HCT116 (cell line): ENCODE data around the gene ZNF135. TPM values are rescaled to one million over a fixed set of nuclear protein-coding genes. Genes with fewer than 3 reads are reported as not detected.

Experiments used
- ATAC-seq: fragments of 200-7000 bp; cut with Tn5 transposase; 2 replicates; pipeline ENCODE4 v1.9.1; 2020; ENCODE audit warnings: mild to moderate bottlenecking, moderate library complexity
- BruUV-seq: library from RNA; stranded (reverse); fragments of 400-500 nt; replicated peaks from 2 replicates; lab custom pipeline; 2021; lab: Mats Ljungman, UMichigan
- CTCF ChIA-PET: fragments of 300-600 bp; sonication (Branson Sonifier 250); formaldehyde crosslinking; loops from one replicate; lab custom pipeline; 2021; ENCODE audit warnings: antibody characterized with exemption; lab: Charles Lee
- POLR2A ChIA-PET: fragments of 300-600, 350-600 bp; sonication (Branson Sonifier 250); formaldehyde crosslinking; loops from one replicate; lab custom pipeline; 2021; ENCODE audit warnings: antibody characterized with exemption; lab: Charles Lee
- RAD21 ChIA-PET, 2 experiments: fragments of 300-600 bp; sonication (Branson Sonifier 250); formaldehyde crosslinking; loops; one replicate each; lab custom pipeline; 2023; ENCODE audit warnings: low total read pairs in 2 of 2; ENCODE audit not compliant: uncharacterized antibody in 2 of 2, unreplicated experiment in 2 of 2, low non-redundant PET in 1 of 2; lab: Charles Lee
- DNase-seq: peaks from one replicate; pipeline ENCODE4 v3.0.0-alpha.2; 2010; ENCODE audit warnings: low read depth, low spot score
- H2AFZ ChIP-seq: fragments of 200-600 bp; shearing (Covaris generic), sonication (generic); 2 replicates; pipeline ENCODE4 v1.6.1; 2017; ENCODE audit warnings: low read depth, mixed run types, mixed read lengths, antibody characterized with exemption, low read length; ENCODE audit not compliant: poor library complexity, severe bottlenecking
- H3K27ac ChIP-seq: 2 replicates; pipeline ENCODE4 v1.5.1; 2012; ENCODE audit warnings: low read depth, low read length
- H3K27me3 ChIP-seq: fragments of 200-600 bp; sonication (generic); 2 replicates; pipeline ENCODE4 v1.6.1; 2016; ENCODE audit warnings: mixed run types, low read length, mixed read lengths; ENCODE audit not compliant: insufficient read depth
- H3K36me3 ChIP-seq, 2 experiments: fragments of 200-500 bp in 1 of 2; fragments of 200-600 bp in 1 of 2; sonication (Bioruptor generic) in 1 of 2; sonication (generic) in 1 of 2; 2 replicates each; pipeline versions ENCODE4 v1.5.1 to v1.6.1; 2014 to 2016; ENCODE audit warnings: low read length in 2 of 2, inconsistent platforms in 1 of 2, mixed read lengths in 1 of 2, mixed run types in 1 of 2; ENCODE audit not compliant: insufficient read depth in 2 of 2, control insufficient read depth in 1 of 2
- H3K4me1 ChIP-seq, 2 experiments: fragments of 200-600 bp in 1 of 2; sonication (generic) in 1 of 2; 2 replicates each; pipeline versions ENCODE4 v1.5.1 to v1.6.1; 2012 to 2017; ENCODE audit warnings: low read length in 2 of 2, inconsistent platforms in 1 of 2, mild to moderate bottlenecking in 1 of 2, mixed read lengths in 1 of 2, mixed run types in 1 of 2, moderate library complexity in 1 of 2; ENCODE audit not compliant: insufficient read depth in 2 of 2, control insufficient read depth in 1 of 2
- H3K4me2 ChIP-seq: fragments of 200-600 bp; sonication (generic); 2 replicates; pipeline ENCODE4 v1.6.1; 2017; ENCODE audit warnings: mixed run types, low read length, mixed read lengths
- H3K4me3 ChIP-seq, 2 experiments: fragments of 200-600 bp in 1 of 2; sonication (generic) in 1 of 2; replicated peaks in 1 of 2; 2 replicates each; pipeline ENCODE4 v1.5.1; 2011 to 2016; ENCODE audit warnings: low read length in 2 of 2, control low read depth in 1 of 2, low read depth in 1 of 2, mild to moderate bottlenecking in 1 of 2, mixed read lengths in 1 of 2, mixed run types in 1 of 2
- H3K79me2 ChIP-seq: fragments of 200-600 bp; sonication (generic); 2 replicates; pipeline ENCODE4 v1.6.1; 2017; ENCODE audit warnings: mild to moderate bottlenecking, mixed run types, low read length, moderate library complexity, mixed read lengths; ENCODE audit not compliant: insufficient read depth
- H3K9ac ChIP-seq: fragments of 200-600 bp; sonication (generic); 2 replicates; pipeline ENCODE4 v1.6.1; 2016; ENCODE audit warnings: low read length, mixed read lengths
- H3K9me2 ChIP-seq: fragments of 200-600 bp; sonication (generic), shearing (Covaris generic); 2 replicates; pipeline ENCODE4 v1.6.1; 2017; ENCODE audit warnings: mixed run types, mild to moderate bottlenecking, moderate library complexity; ENCODE audit not compliant: insufficient read depth
- H3K9me3 ChIP-seq, 2 experiments: fragments of 200-500 bp in 1 of 2; fragments of 200-600 bp in 1 of 2; sonication (Bioruptor generic) in 1 of 2; sonication (generic) in 1 of 2; 2 replicates each; pipeline ENCODE4 v1.6.1; 2014 to 2017; ENCODE audit warnings: low read length in 2 of 2, mixed read lengths in 2 of 2, inconsistent platforms in 1 of 2, low read depth in 1 of 2, mild to moderate bottlenecking in 1 of 2, mixed run types in 1 of 2, moderate library complexity in 1 of 2; ENCODE audit not compliant: control insufficient read depth in 1 of 2, insufficient read depth in 1 of 2
- H4K20me1 ChIP-seq: fragments of 200-600 bp; sonication (generic), shearing (Covaris generic); 2 replicates; pipeline ENCODE4 v1.6.1; 2017; ENCODE audit warnings: mixed run types, mild to moderate bottlenecking, moderate library complexity; ENCODE audit not compliant: insufficient read depth
- ATF3 ChIP-seq: IDR thresholded peaks from 2 replicates; pipeline ENCODE4 v1.6.1; 2012
- CEBPB ChIP-seq: IDR thresholded peaks from 2 replicates; pipeline ENCODE4 v1.6.1; 2012; ENCODE audit warnings: low read depth
- CTCF ChIP-seq, 3 experiments: fragments of 200-600 bp in 1 of 3; sonication (generic) in 1 of 3; IDR thresholded peaks in 2 of 3; conservative IDR thresholded peaks in 1 of 3; 2 replicates each; pipeline ENCODE4 v1.5.1; 2012 to 2017; ENCODE audit warnings: low read depth in 2 of 3, low read length in 2 of 3, antibody characterized with exemption in 1 of 3, borderline replicate concordance in 1 of 3, control low read depth in 1 of 3, mild to moderate bottlenecking in 1 of 3, mixed read lengths in 1 of 3, mixed run types in 1 of 3, moderate library complexity in 1 of 3; ENCODE audit not compliant: insufficient read depth in 1 of 3
- ELF1 ChIP-seq: IDR thresholded peaks from 2 replicates; pipeline ENCODE4 v1.6.1; 2012; ENCODE audit warnings: low read depth, borderline replicate concordance
- EZH2 ChIP-seq: fragments of 200-600 bp; sonication (generic); IDR thresholded peaks from 2 replicates; pipeline ENCODE4 v1.6.1; 2017; ENCODE audit warnings: antibody characterized with exemption, mixed run types
- FOSL1 ChIP-seq: IDR thresholded peaks from 2 replicates; pipeline ENCODE4 v1.6.1; 2012; ENCODE audit warnings: low read depth
- JUND ChIP-seq: IDR thresholded peaks from 2 replicates; pipeline ENCODE4 v1.6.1; 2012
- MAX ChIP-seq: IDR thresholded peaks from 2 replicates; pipeline ENCODE4 v1.6.1; 2012
- RAD21 ChIP-seq: IDR thresholded peaks from 2 replicates; pipeline ENCODE4 v1.6.1; 2012; ENCODE audit warnings: low read depth, mild to moderate bottlenecking
- SIN3A ChIP-seq: IDR thresholded peaks from 2 replicates; pipeline ENCODE4 v1.6.1; 2012; ENCODE audit warnings: low read depth
- SP1 ChIP-seq: IDR thresholded peaks from 2 replicates; pipeline ENCODE4 v1.6.1; 2012; ENCODE audit warnings: low read depth
- SRF ChIP-seq: IDR thresholded peaks from 2 replicates; pipeline ENCODE4 v1.6.1; 2012; ENCODE audit warnings: low read depth
- YY1 ChIP-seq: IDR thresholded peaks from 2 replicates; pipeline ENCODE4 v1.6.1; 2011; ENCODE audit warnings: low read length, low read depth, moderate library complexity, mild to moderate bottlenecking; ENCODE audit not compliant: insufficient replicate concordance; ENCODE audit errors: extremely low read depth
- ZBTB33 ChIP-seq: IDR thresholded peaks from 2 replicates; pipeline ENCODE4 v1.6.1; 2011; ENCODE audit warnings: mild to moderate bottlenecking, low read length, moderate library complexity; ENCODE audit not compliant: insufficient replicate concordance; ENCODE audit errors: extremely low read depth
- ZFX ChIP-seq: fragments of 450-650 bp; IDR thresholded peaks from 2 replicates; pipeline ENCODE4 v1.6.1; 2017
- ZNF274 ChIP-seq: fragments of 200-500 bp; sonication (Bioruptor generic); IDR thresholded peaks from 2 replicates; pipeline ENCODE4 v1.6.1; 2014; ENCODE audit warnings: mild to moderate bottlenecking, low read depth, low read length, inconsistent platforms
- intact Hi-C: fragments of 100-400 bp; cut with micrococcal nuclease; formaldehyde crosslinking; loops from 2 replicates; pipeline ENCODE4 v1.10.0; 2022
- total RNA-seq: library from RNA; stranded (reverse); gene quantifications from one replicate; pipeline ENCODE4 v1.2.1, GENCODE V29; 2021; ENCODE audit not compliant: unreplicated experiment

Gene ZNF135
- total RNA-seq, 1 experiment from 2014 or later: not detected

- ChIA-PET CTCF (no interaction called here), RAD21 (no interaction called here), POLR2A (no interaction called here)
- DNase-seq: no peak
- ATAC-seq: no peak
- H3K9me2 ChIP-seq: no peaks in the 10 kb centered on the region
- no peaks in the 10 kb centered on the region for H4K20me1 ChIP-seq
- no peaks in the 10 kb centered on the region for H3K27me3 ChIP-seq
- BruUV-seq: no TSS peak
- H3K4me3 ChIP-seq: no peak overlapping the region
- peaks cover 0 to 10% of the 10 kb centered on the region in 2 experiments; a peak in 2 of 4 replicates for H3K9me3 ChIP-seq
- TF ChIP-seq FOSL1 (no peak), ZBTB33 (no peak), CEBPB (no peak), ZNF274 (no peak), EZH2 (no peak), MAX (no peak), ELF1 (no peak), ZFX (no peak), ATF3 (no peak)
- H3K4me1 ChIP-seq: no peaks in the 10 kb centered on the region
- no peaks in the 10 kb centered on the region for H3K36me3 ChIP-seq
- H3K4me2 ChIP-seq: no peak overlapping the region
- no peak overlapping the region for H3K27ac ChIP-seq
- H3K9ac ChIP-seq: no peak overlapping the region
- intact Hi-C loops: no loop called here
- H3K79me2 ChIP-seq: no peaks in the 10 kb centered on the region
- H2AFZ ChIP-seq: no peak overlapping the region
These were observed 24.6 kb upstream of the ZNF135 start for GRCh38 chr19:58034477-58034793.

GRCh38 chr19:58035863-58036262 is 23.2 kb upstream of the ZNF135 start:
- DNase-seq (no peak), ATAC-seq (no peak)
- no peak overlapping the region for H2AFZ ChIP-seq
- H3K4me1 ChIP-seq: no peaks in the 10 kb centered on the region
- H3K9me3 ChIP-seq: peaks cover 0 to 10% of the 10 kb centered on the region in 2 experiments; a peak in 2 of 4 replicates
- ChIA-PET CTCF (no interaction called here), POLR2A (no interaction called here), RAD21 (no interaction called here)
- no peaks in the 10 kb centered on the region for H3K27me3 ChIP-seq
- H3K27ac ChIP-seq: no peak overlapping the region
- H3K79me2 ChIP-seq: no peaks in the 10 kb centered on the region
- H3K9ac ChIP-seq: no peak overlapping the region
- no peak overlapping the region for H3K4me2 ChIP-seq
- H3K36me3 ChIP-seq: no peaks in the 10 kb centered on the region
- no TSS peak for BruUV-seq
- intact Hi-C loops: no loop called here
- no peaks in the 10 kb centered on the region for H3K9me2 ChIP-seq
- H3K4me3 ChIP-seq: no peak overlapping the region
- H4K20me1 ChIP-seq: no peaks in the 10 kb centered on the region
- no peak for TF ChIP-seq CEBPB
- no peak for TF ChIP-seq CTCF (IDR thresholded peaks at IDR 0.05 in 2 of 3, conservative IDR thresholded peaks at IDR 0.05 in 1 of 3; ENCODE audit: borderline replicate concordance in 1 of 3, insufficient read depth in 1 of 3, low read depth in 2 of 3, low read length in 2 of 3)
- TF ChIP-seq JUND: no peak
- TF ChIP-seq SIN3A: no peak
- TF ChIP-seq YY1: no peak
- TF ChIP-seq SP1: no peak
- TF ChIP-seq RAD21: no peak
- no peak for TF ChIP-seq SRF
